Fibroblast of lung (primary cell): ENCODE data around the gene ADAMTSL1. TPM values are rescaled to one million over a fixed set of nuclear protein-coding genes. Genes with fewer than 3 reads are reported as not detected.

Experiments used
- DNase-seq, 2 donors: peaks; one replicate each; pipeline versions ENCODE4 v3.0.0 to v3.0.0-alpha.2; 2010; ENCODE audit warnings: low read depth in 2 of 2
- H2AFZ ChIP-seq: 2 replicates; pipeline ENCODE4 v1.5.1; 2012; ENCODE audit warnings: low read length, control low read depth, inconsistent platforms
- H3K27ac ChIP-seq: 2 replicates; pipeline ENCODE4 v1.5.1; 2011; ENCODE audit warnings: low read length, control low read depth; ENCODE audit not compliant: insufficient read depth
- H3K27me3 ChIP-seq: 2 replicates; pipeline ENCODE4 v1.5.1; 2011; ENCODE audit warnings: mild to moderate bottlenecking, low read length; ENCODE audit not compliant: control insufficient read depth, insufficient read depth
- H3K36me3 ChIP-seq: 2 replicates; pipeline ENCODE4 v1.5.1; 2011; ENCODE audit warnings: low read length; ENCODE audit not compliant: control insufficient read depth, insufficient read depth
- H3K4me1 ChIP-seq: 2 replicates; pipeline ENCODE4 v1.5.1; 2011; ENCODE audit warnings: low read length; ENCODE audit not compliant: control insufficient read depth, insufficient read depth; ENCODE audit errors: extremely low read depth
- H3K4me2 ChIP-seq: 2 replicates; pipeline ENCODE4 v1.5.1; 2011; ENCODE audit warnings: low read length, control low read depth; ENCODE audit not compliant: insufficient read depth; ENCODE audit errors: extremely low read depth
- H3K4me3 ChIP-seq, 4 experiments: fragments of 200-600 bp in 1 of 4; sonication (generic) in 1 of 4; replicated peaks in 1 of 4; 2 replicates each; pipeline ENCODE4 v1.5.1; 2011 to 2016; ENCODE audit warnings: low read length in 4 of 4, low read depth in 3 of 4, mild to moderate bottlenecking in 3 of 4, control low read depth in 2 of 4, inconsistent platforms in 1 of 4, mixed read lengths in 1 of 4; ENCODE audit not compliant: insufficient read depth in 1 of 4; ENCODE audit errors: control extremely low read depth in 1 of 4
- H3K79me2 ChIP-seq: 2 replicates; pipeline ENCODE4 v1.5.1; 2012; ENCODE audit warnings: mild to moderate bottlenecking, low read length, inconsistent platforms; ENCODE audit not compliant: control insufficient read depth, insufficient read depth
- H3K9ac ChIP-seq: 2 replicates; pipeline ENCODE4 v1.5.1; 2011; ENCODE audit warnings: mild to moderate bottlenecking, low read length, control low read depth; ENCODE audit not compliant: insufficient read depth
- H3K9me3 ChIP-seq: 2 replicates; pipeline ENCODE4 v1.5.1; 2012; ENCODE audit warnings: low read depth, low read length; ENCODE audit not compliant: control insufficient read depth, insufficient read depth
- H4K20me1 ChIP-seq: 2 replicates; pipeline ENCODE4 v1.5.1; 2011; ENCODE audit warnings: low read length; ENCODE audit not compliant: control insufficient read depth, insufficient read depth; ENCODE audit errors: extremely low read depth
- EZH2 ChIP-seq: IDR thresholded peaks from 2 replicates; pipeline ENCODE4 v1.5.1; 2012; ENCODE audit warnings: low read length, control low read depth, mild to moderate bottlenecking; ENCODE audit errors: missing control alignments
- polyA plus RNA-seq, 2 donors: library from polyadenylated mRNA; depleted of rRNA in 1 of 2; stranded (reverse) in 1 of 2; unstranded in 1 of 2; fragments of >200 nt; gene quantifications; 2 replicates each; pipeline ENCODE4 v1.2.1, GENCODE V29; 2011 to 2012; ENCODE audit warnings: missing spikeins in 1 of 2
- total RNA-seq: library from RNA; depleted of rRNA; stranded (reverse); fragments of >200 nt; gene quantifications from 2 replicates; pipeline ENCODE4 v1.2.1, GENCODE V29; 2014
- TF ChIP-seq, protein P1 (sequence below), 2 donors: IDR thresholded peaks in 1 of 2; conservative IDR thresholded peaks in 1 of 2; 1 replicate in 1 of 2; 2 replicates in 1 of 2; pipeline ENCODE4 v1.5.1; 2011 to 2012; ENCODE audit warnings: low read length in 2 of 2, control low read depth in 1 of 2, inconsistent platforms in 1 of 2, low read depth in 1 of 2, mild to moderate bottlenecking in 1 of 2

ADAMTSL1 gene
- total and polyA plus RNA-seq, 2 donors (not counting 1 experiment from before 2014, with no cell fraction given): 19.3 to 27.9 TPM

DNA sequence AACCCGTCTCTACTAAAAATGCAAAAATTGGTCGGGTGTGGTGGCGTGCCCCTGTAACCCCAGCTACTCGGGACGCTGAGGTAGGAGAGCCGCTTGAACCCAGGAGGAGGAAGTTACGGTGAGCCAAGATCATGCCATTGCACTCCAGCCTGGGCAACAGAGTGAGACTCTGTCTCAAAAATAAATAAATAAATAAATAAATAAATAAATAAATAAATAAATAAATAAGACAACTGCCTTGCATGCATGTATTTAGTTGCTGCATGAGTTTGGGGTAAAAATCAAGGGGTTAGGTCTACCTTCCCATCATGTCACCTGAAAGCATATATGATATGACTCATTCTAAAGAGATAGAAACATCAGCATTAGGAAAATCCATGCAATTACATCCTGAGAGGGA, 254.0 kb downstream of the ADAMTSL1 start:
- H4K20me1 ChIP-seq: no peaks in the 10 kb centered on the region
- no peak overlapping the region for H3K27ac ChIP-seq
- H3K9me3 ChIP-seq: no peaks in the 10 kb centered on the region
- H3K27me3 ChIP-seq: no peaks in the 10 kb centered on the region
- DNase-seq: no peak
- no peak overlapping the region for H3K4me2 ChIP-seq
- H3K4me1 ChIP-seq: peaks cover 2% of the 10 kb centered on the region
- peaks cover 2% of the 10 kb centered on the region for H3K36me3 ChIP-seq
- no peaks in the 10 kb centered on the region for H3K79me2 ChIP-seq
- no peak overlapping the region for H3K9ac ChIP-seq
- TF ChIP-seq, protein P1, sequence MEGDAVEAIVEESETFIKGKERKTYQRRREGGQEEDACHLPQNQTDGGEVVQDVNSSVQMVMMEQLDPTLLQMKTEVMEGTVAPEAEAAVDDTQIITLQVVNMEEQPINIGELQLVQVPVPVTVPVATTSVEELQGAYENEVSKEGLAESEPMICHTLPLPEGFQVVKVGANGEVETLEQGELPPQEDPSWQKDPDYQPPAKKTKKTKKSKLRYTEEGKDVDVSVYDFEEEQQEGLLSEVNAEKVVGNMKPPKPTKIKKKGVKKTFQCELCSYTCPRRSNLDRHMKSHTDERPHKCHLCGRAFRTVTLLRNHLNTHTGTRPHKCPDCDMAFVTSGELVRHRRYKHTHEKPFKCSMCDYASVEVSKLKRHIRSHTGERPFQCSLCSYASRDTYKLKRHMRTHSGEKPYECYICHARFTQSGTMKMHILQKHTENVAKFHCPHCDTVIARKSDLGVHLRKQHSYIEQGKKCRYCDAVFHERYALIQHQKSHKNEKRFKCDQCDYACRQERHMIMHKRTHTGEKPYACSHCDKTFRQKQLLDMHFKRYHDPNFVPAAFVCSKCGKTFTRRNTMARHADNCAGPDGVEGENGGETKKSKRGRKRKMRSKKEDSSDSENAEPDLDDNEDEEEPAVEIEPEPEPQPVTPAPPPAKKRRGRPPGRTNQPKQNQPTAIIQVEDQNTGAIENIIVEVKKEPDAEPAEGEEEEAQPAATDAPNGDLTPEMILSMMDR (conservative IDR thresholded peaks at IDR 0.05 in 1 of 2, IDR thresholded peaks at IDR 0.05 in 1 of 2; ENCODE audit: low read depth in 1 of 2, low read length in 2 of 2): no peak
- no peak for TF ChIP-seq EZH2
- H3K4me3 ChIP-seq: no peak overlapping the region
- H2AFZ ChIP-seq: no peak overlapping the region

DNA sequence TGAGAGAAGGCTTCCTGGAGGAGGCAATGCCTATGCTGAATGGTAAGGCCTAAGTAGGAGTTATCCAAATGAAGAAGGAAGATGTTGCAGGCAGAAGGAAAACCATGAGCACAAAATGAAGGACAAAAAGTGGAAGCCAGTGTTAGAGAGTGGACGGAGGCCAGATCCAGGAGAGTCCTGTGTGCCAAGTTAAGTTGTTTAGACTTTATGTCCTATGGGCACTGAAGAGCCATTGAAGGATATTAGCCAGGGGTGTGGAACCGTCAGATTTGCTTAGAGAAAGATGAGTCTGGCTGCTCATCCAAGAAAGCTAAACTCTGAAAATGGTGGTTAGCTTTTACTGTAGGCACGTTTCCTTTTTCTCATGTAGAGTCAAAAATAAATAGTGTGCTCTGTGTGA, 254.7 kb downstream of the ADAMTSL1 start:
- Histone ChIP-seq H3K4me1 (peaks cover 2% of the 10 kb centered on the region), H3K27me3 (no peaks in the 10 kb centered on the region), H3K9ac (no peak overlapping the region), H3K9me3 (no peaks in the 10 kb centered on the region), H3K4me3 (no peak overlapping the region), H2AFZ (no peak overlapping the region), H3K36me3 (peaks cover 2% of the 10 kb centered on the region), H3K4me2 (no peak overlapping the region), H3K79me2 (no peaks in the 10 kb centered on the region), H3K27ac (no peak overlapping the region), H4K20me1 (no peaks in the 10 kb centered on the region)
- no peak for DNase-seq
- TF ChIP-seq EZH2: no peak

DNA sequence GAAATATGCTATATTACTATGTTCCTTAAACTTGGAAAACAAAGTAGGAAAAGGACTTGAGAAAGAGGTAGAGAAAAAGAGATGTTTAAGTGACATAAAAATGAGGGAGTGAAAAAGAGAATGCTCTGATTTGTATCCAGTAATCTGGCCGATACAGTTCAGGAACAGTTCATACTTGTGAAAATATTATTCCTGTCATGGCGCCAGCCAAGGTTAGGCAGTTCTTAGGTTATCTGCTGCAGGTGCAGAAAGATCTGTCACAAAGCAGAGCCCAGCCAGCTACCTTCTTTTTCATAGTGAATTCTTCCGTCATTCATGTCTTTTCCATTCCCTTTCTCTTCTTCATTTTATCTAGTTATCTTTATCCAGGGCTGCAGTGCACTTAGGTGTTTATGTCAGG, 256.3 kb downstream of the ADAMTSL1 start:
- Histone ChIP-seq H3K27ac (no peak overlapping the region), H2AFZ (no peak overlapping the region), H3K9ac (no peak overlapping the region), H3K27me3 (no peaks in the 10 kb centered on the region), H3K79me2 (no peaks in the 10 kb centered on the region), H3K36me3 (no peaks in the 10 kb centered on the region), H4K20me1 (no peaks in the 10 kb centered on the region), H3K4me1 (peaks cover 2% of the 10 kb centered on the region), H3K4me3 (no peak overlapping the region), H3K9me3 (no peaks in the 10 kb centered on the region), H3K4me2 (no peak overlapping the region)
- TF ChIP-seq, protein P1 (conservative IDR thresholded peaks at IDR 0.05 in 1 of 2, IDR thresholded peaks at IDR 0.05 in 1 of 2; ENCODE audit: low read depth in 1 of 2, low read length in 2 of 2): no peak
- TF ChIP-seq EZH2: no peak
- DNase-seq: no peak
